LNCaP clone FGC (cell line): ENCODE measurements around the gene LSMEM2.
"Not testable (repeated sequence)": the region's sequence is repeated elsewhere in the genome, so short reads cannot be mapped to it uniquely, and the experiment has no call there.

ENCODE experiments used
- DNase-seq: peaks from one replicate; pipeline ENCODE4 v3.0.0-alpha.2; 2011; ENCODE audit warnings: low read depth
- H3K4me3 ChIP-seq: 2 replicates; pipeline ENCODE4 v1.5.1; 2011; ENCODE audit warnings: mild to moderate bottlenecking, low read depth, low read length, control low read depth
- CTCF ChIP-seq: IDR thresholded peaks from 2 replicates; pipeline ENCODE4 v1.5.1; 2012; ENCODE audit warnings: mild to moderate bottlenecking; ENCODE audit not compliant: control insufficient read depth, insufficient read depth; ENCODE audit errors: extremely low read depth

The LSMEM2 gene

GRCh38 chr3:50299929-50300680 lies 21.2 kb downstream of the LSMEM2 start:
- no peak for TF ChIP-seq CTCF
- no peak for DNase-seq
- H3K4me3 ChIP-seq, result peak overlapping the region; percentile 55

GRCh38 chr3:50300681-50301254 lies 21.9 kb downstream of the LSMEM2 start:
- H3K4me3 ChIP-seq, result peak overlapping the region; percentile 55; the same call in 1 of the 2 replicates
- TF ChIP-seq CTCF, result no peak
- DNase-seq, result no peak

- TF ChIP-seq CTCF, result no peak
- DNase-seq, result no peak
- H3K4me3 ChIP-seq, result no peak overlapping the region
Observed at GRCh38 chr3:50302095-50303012, 23.5 kb downstream of the LSMEM2 start.

GRCh38 chr3:50303013-50303815 lies 24.3 kb downstream of the LSMEM2 start, which contains the start of gene HYAL1:
Gene HYAL1 (minus strand): TSS chr3:50303574. CDS start chr3:50302956, 618 bp downstream.
- no peak for DNase-seq
- no peak for TF ChIP-seq CTCF
- no peak within 1 kb of the TSS for H3K4me3 ChIP-seq

GRCh38 chr3:50304601-50305000 lies 25.7 kb downstream of the LSMEM2 start:
- no peak for TF ChIP-seq CTCF
- DNase-seq, result no peak
- no peak overlapping the region for H3K4me3 ChIP-seq

GRCh38 chr3:50312041-50312440 lies 33.2 kb downstream of the LSMEM2 start:
- not testable (repeated sequence) for H3K4me3 ChIP-seq, DNase-seq
